Skin of body (tissue), 2 donors: ENCODE results near the gene SORCS2. TPM values are rescaled to one million over a fixed set of nuclear protein-coding genes. Genes with fewer than 3 reads are reported as not detected.

Source experiments
- DNase-seq: peaks from one replicate; lab custom pipeline; 2025; lab: John Stamatoyannopoulos, UW
- total RNA-seq: library from RNA; depleted of rRNA; stranded (reverse); fragments of >200 nt; gene quantifications from one replicate; pipeline ENCODE4 v1.2.3, GENCODE V29; 2014

SORCS2 gene
- total RNA-seq, 1 donor from 2014 or later = 5.8 TPM

DNA sequence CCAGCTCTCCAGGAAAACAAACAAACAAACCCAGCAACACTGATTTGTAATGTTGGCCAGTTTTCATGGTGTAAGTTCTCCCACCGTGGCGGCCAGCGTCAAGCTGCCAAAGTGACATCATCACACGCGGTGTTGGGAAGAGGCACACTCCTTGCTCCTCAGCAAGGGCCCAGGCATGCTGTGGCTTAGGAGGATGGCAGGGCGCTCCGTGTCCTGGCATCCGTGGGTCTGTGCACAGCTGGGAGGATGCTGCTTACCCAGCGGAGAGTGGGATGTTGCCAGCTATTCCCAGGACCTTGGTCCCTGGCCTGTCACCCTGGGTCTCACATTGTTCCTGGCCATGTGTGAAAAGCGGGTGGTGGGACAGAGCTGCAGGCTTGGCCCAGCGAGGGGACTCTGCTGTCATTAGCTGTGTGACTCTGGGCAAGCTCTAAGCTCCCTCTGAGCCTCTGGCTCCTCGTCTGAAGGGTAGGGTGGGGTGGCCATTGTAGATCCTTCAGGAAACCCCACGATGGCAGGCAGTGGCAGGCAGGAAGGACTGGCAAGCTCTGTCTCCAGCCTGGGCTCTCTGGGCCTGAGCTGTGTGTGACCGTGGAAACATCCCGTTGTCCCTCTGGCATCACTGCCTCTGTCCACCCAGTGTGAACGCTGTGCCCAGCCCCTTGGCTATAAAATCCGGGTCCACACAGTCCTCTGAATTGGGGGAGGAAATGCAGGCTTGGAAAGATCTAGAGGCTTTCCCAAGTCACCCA is 231.6 kb downstream of the SORCS2 start:
- no peak for DNase-seq

DNA sequence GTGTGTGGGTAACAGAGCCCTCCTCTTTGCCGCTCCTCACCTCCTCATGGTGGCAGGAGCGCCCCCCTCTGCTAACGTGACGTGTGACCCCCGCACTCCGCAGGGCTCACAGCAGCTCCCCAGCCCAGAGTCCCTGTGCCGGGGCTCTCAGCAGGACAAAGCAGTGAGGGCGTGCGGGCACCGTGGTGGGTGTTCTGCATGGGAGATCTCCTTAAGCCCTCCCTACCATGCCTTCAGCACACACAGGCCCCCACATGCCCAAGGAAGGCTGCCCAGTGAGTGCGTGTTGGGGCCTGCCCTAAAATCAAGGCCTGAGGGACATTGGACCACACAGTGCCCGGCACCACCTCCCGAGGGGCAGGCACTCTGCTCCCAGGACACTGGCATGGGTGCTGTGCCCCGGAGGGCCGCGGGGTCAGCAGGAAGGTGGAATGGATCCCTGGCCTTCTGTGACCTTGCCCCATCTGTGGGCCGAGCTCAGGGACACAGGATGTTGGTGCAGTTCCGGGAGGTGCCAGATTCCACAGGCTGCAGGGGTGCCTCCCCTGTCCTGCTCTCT is 232.3 kb downstream of the SORCS2 start:
- DNase-seq = no peak

DNA sequence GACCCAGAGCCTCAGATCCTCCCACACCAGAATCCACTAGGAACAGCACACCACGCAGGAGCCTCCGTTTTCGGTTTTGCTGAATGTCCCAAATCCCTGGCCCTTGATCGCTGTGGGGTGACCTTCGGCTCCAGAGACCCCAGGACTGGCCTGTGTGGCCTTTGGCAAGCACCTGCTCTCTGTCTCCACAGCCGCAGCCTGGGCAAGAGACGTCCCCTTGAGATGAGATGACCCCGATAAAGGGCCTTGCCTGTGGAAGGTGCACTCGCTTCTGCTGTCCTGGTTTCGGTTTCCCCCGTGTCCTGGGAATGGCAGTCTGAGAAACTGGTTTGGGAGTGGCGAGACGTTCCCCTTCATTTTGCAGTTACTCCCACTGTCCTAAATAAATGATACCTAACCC is 232.8 kb downstream of the SORCS2 start:
- no peak for DNase-seq

DNA sequence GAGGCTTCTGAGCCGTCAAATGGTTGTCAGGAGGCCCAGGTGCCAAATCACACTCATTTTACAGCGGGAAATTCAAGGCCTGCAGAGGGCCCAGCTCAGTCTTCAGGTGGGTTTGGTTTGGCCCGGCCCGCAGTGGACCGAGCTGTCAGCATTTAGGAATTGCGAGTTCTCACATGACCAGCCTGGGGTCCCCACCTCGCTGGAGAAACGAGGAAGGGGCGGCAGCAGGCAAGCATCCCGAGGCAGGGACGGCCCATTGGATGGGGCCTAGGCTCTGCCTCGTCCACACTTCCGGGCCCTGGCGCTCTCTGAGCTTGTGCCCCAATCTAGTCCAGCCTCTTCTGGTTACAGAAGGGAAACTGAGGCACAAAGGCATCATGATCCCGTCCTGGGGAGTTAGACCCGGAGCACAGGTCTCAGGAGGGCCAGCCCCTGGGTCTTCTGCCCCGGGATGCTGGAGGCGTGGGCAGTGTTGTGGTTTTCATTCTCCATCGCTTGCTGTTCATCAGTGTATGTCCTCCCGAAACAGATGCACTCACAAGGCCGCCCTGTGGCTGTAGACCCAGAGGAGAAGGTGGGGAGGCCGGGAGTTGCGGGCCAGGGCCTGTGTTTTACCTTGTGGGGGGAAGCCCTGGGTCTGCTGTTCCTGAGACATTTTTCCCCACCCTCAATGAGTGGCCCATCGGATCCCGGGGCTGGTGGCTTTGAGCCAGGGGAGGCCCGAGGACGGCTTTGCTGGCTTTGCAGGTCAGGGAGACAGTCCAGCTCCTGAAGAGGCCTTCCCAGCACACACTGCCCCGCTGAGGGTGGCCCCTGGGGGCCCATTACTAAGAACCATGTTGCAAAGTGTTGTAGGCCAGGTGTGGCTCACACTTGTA is 233.5 kb downstream of the SORCS2 start:
- no peak for DNase-seq

DNA sequence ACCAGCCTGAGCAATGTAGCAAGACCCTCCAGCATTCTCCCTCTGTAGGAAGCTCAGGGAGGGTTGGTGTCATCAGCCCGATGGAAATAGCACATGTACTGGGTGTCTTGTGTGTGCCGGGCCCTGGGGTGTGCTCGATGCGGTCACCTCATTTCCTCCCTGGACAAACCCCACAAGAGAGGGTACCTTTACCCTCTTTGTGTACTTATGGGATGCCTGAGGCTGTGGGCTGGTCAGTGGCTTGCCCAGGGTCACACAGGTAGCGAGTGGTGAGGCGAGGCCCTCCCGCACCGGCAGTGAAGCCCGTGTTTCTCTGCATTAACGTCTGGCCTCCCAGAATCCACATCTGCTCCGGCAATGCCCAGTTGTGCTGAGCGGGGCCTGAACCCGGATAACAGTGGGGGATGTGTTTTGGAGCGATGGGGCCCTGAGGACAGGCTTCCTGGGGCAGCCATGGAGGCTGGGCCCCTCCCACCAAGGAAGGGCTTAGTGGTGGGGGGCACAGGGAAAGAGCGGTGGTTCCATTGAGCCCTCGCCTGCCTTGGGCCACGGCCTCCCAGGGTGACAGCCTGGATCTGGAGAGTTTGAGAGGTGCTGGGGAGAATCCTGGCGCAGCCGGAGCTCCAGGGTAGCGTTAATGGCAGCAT is 234.3 kb downstream of the SORCS2 start:
- no peak for DNase-seq

DNA sequence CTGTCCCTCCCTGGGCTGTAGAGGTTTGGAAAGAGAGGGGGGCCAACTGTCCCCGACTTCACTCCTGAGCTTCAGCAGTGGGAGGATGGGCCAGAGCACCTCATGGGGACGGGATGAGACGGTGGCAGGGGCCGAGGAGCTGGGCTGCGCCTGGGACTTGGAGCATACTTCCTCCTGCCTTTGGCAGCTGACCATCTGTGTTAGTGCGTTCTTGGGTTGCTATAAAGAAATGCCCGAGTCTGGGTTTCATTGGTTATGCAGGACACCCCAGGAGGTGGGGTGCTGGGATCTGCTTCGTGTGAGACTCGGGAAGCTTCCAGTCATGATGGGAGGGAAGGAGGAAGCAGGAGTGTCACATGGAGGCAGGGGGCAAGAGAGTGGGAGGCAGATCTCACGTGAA is 235.0 kb downstream of the SORCS2 start:
- no peak for DNase-seq

DNA sequence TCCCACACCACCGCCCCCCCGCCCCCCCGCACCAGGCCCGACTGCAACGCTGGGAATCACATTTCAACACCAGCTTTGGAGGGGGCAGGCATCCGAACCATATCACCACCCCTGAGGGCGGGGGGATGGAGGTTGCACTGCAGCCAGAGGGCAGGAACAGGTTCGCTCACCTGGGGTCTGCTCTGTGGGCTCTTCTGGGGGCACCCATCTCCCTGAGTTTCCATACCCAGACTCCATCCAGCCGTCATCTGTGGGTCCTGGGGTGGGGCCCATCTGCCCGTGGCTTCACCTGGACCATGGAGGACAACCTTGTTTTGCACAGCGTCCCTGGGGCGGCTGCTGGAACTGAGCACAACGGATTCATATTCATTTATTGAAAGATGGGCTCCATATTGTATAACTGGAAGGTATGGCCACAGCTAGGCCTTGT is 235.5 kb downstream of the SORCS2 start:
- DNase-seq = no peak

DNA sequence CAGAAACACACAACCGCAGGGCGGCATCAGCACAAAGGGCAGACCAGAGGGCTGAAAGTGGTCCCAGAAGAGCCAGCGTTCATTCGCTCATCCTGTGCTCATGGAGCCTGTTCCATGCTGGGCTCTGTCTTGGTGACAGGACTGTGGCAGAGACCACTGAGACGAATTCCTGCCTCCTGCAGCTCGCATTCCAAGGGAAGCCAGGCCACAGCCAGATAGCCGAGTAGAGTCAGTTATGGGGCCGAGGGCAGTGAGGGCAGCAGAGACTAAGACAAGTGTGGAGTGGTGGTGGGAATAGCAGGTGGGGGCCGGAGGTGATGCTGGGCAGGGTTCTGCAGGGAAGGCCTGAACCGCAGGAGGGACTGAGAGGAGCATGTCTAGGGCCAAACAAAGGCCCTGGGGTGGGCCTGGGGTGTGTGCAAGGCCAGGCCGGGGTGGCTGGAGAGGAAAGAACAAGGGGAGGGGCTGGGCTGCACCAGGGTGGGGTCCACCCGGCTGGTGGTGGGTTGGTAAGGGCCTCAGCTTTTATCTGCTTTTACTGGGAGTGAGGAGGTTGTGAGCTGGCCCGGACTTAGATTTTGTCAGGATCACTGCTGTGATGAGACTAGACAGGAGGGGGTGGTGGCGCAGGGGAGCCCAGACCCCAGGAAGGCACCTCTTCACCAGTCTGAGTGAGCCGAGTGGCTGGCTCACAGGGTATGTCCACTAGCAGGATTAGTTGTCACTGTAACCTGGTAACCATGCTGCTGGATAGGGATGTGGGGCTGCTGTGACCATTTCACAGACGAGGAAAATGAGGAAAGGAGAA is 236.1 kb downstream of the SORCS2 start:
- DNase-seq = no peak

DNA sequence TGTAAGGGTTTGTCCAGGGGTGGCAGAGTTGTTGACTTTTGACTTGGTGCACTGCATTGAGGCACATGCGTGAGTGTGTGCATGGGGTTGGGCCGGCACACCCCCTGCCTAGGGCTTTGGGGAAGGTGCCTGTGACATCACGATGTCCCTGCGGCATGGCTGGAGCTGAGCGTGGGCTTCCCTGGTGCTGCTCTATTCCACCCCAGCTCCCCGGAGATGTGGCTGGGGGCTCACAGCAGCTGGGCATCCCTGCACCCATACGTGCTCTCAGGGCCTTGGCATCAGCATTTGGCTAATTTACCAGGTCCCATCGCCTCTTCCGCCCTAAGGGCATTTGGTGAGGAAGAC is 236.7 kb downstream of the SORCS2 start:
- DNase-seq = no peak

DNA sequence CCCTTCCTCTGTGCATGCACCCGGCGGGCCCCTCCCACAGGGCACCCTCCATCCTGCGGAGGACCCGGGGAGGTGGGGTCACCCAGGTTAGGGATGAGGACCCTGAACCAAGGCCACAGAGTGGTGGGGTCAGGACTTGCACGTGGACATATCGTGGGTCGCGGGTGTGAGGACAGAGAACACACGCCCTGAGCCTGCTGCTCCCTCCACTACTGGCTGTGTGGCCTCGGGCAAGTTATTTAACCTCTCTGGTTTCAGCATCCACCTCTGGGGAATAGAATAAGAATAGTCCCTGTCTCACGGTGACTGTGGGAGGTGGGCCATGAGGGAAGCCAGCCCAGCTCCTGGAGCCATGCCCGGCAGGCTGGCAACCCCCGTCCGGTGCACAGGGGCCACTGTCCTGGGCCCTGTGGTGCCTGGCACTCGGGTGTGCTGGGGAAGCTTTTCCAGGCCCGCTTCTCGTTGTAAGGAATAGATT is 237.3 kb downstream of the SORCS2 start:
- DNase-seq = no peak

DNA sequence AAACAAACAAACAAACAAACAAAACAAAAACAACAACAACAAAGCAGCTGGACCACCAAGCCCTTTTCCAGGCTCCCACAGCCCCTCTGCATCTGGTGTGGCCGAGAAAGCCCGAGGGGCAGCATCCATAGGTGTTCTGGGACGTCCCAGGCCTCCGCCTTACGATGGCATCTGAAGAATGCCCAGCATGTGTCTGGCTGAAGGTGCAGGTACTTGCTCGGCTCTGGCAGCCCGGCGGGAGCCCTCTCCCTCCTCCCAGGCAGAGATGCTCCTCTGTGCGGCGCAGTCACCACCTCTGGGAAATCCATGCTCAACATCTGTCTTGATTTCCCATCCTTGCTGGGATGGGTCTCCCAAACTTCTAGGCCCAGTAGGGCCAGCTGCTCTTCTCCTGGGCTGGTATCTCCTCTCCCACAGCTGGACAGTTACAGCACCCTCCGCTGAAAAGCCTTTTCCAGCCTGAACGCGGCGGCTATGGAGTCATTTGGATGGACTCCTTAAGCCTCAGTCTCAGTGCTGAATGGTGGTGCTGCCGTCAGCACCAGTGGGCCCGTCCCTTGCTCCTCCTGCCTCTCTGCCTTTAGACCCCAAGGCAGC is 238.1 kb downstream of the SORCS2 start:
- no peak for DNase-seq

DNA sequence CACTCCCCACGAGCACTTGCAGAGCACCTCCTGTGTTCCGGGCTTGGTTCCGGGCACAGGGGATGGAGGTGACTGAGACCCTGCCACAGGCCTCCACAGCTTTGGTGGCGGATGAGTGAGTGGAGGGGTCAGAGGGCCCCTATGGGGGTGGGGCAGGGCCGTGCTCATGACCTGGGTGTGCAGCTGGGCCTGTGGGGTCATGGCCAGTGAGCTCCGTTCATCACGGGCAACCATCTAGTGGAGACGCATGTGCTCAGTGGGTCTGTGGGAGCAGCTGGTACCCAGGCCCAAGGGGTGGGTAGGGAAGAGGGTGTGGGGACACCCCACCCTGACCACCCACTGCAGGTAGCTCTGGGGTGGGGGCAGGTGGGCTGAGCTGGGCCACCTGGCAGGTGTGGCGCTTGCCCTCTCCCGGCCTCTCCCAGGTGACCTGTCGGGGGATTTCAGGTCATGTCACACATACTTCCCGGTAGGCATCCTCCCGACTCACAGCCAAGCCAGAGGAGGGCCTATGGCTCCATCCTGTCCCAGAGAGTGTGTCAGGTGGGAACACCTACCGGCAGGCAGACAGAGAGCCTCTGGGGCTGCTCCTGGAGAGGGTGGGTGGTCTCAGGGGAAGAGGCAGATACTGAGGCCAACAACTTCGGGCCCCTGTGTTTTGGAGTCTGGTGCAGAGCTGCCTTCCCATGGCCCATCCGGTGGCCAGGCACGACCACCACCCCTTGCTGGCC is 238.8 kb downstream of the SORCS2 start:
- no peak for DNase-seq

DNA sequence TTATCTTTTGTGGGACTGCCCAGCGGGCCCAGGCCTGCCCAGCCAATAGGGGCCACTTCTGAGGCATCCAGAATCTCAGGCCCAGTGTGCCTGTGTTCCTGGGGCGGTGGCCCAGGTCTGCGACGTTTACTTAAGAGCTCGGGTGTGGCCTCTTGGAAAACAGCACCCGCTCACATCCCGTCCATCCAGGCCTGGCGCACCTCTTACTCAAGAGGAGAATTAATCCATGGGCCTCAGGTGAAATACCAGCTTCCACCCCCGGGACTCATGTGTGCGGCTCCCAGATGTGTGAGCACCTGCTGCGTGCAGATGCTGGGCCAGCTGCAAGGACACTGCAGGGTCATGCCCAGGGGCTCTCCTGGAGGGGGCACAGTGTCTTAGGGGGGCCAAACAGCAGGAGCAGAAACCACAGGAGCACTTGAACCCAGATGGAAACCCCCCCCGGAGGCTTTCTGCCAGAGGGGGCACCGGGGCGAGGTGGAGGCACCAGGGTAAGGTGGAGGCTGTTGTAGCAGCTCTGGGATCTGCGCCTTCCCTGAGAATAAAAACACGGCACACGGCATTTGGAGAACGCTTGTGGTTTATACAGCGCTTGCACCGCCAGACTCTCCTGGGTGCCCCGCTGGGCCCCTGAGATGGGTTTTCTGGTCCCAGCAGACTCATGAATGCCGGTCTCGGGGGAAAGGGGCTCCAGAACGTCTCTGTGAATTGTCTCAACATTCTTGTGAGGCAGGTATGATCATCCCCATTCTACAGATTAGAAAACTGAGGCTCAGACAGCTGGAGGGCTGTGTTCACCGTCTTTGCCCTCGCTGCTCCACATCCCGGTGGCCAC is 239.6 kb downstream of the SORCS2 start:
- DNase-seq = no peak

DNA sequence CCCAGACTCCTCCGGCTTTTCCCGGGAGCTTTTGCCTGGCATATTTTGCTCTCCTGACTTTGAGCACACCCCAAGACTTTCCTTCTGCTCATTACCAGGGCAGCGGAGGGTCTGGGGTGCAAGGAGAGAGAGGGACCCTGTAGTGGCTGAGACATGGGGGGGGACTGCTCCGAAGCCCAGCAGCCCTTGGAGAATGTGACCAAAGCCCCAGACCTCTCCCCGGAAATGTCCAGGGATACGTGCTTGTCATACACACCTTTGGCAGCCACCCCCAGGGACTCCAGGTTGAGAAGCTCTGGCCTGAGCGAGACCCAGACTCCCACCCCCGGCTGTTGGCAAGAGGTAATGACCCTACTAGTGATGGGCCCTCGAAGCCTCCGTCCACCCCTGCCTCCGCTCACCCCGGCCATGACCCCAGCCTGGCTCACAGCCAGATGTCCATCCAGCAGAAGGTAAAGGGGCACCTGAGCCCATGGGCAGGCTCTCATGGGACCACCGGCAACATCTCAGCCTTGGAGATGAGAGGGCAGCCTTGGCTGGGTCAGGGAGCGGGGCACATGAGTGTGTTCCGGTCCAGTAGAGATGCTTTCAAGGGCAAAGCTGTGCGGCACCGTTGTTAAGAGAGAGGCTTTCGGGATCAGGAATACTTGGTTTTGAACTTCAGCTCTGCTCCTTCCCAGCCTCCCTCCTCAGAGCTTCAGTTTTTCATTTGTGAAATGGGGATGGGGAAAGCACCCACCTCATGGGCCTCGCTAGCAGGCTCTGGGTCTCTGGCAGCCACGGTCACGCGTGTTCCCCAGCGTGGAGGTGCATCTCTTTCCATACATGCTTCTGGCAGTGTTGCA is 240.4 kb downstream of the SORCS2 start:
- no peak for DNase-seq

DNA sequence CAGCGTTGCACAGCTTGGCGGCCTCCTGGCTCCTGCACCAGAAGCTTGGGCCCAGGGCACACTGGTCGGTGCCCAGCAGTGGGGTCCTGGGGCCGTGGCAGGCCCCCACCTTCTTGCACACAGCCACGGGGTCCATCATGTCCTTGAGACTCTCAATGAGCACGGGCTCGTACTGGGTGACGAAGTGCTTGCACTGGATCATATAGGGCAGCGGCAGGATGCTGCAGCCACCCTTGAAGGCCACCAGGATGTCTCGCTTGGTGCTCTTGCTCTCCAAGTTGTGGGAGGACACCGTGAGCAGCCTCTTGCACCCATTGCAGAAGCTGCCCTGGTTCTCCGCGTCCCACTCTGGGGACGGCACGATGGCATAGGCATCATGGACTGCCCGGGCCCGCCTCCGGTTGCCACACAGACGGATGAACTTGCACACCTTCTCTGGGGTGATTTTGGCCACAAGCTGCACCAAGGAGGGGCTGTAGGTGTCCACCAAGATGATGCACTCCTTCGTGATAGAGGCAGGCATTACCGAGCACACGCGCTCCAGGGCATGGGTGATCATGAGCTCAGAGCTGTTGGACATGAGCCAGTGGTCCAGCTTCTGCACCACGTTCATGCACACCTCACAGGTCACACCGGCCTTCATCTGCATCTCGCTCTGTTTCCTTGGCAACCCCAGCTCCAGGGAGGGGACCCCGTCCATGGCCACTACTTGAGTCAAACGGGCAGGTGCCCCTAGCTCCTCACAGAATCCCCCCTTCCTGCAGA is 241.2 kb downstream of the SORCS2 start:
- DNase-seq = no peak

DNA sequence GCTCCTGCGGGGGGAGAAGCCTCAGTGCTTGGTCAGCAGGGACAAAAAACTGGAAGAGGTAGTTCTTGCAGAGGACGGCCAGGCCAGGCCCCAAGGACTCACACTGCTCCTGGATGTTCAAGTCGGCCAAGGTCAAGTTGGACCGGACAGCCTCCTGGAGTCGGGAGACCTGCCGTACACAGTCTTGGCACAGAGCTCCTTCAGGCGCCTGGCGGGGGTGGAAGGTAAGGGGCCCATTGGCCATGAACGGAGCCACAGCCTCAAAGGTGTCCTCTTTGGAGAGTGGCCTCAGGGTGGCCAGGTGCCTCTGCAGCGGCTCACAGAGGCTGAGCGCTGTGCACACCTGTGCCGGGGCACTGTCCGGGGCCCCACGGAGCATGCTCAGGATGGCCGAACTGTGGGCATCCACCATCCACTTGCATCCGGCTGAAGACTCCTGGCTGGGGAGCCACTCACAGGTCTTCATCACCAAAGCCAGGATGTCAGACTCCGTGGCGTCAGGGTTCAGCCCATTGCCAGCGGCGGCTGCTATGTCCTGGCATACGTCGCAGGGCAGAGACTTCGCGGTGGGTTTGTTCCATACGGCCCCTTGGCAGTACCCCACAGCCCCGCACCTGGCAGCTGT is 241.9 kb downstream of the SORCS2 start:
- DNase-seq = no peak

DNA sequence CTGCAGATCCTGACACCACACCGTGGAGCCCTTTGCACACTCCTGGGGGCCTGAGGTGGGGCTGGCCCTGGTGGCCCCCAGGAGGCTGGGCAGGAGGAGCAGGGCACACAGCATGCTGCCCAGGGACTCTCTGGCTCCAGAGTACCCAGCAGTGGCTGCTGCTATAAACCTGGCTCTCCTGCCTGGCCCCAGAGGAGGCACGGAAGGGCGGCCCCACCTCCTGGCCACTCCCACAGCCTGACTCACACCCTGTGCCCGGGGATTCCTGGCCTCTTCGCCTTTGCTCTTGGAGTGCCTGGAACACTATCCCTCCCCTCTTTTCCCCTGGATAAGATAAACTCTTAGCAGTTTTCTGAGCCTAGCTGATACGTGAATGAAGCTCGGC is 242.4 kb downstream of the SORCS2 start, which contains the start of gene PSAPL1:
PSAPL1 (minus strand) TSS at position 165 of the 385 bp plus-strand sequence; CDS start at position 114, 51 bp downstream.
- DNase-seq = no peak
